HG02759 (cell line): Measurements from ENCODE around the gene ZNF716.
"Not testable (repeated sequence)": the region's sequence is repeated elsewhere in the genome, so short reads cannot be mapped to it uniquely, and the experiment has no call there.

ENCODE experiments used
- ATAC-seq: cut with Tn5 transposase; IDR thresholded peaks from one replicate; pipeline ENCODE4 v1.9.1; 2021; ENCODE audit warnings: mild to moderate bottlenecking, moderate library complexity; ENCODE audit not compliant: unreplicated experiment

The ZNF716 gene

GRCh38 chr7:57449904-57450303, at the start of gene ZNF716:
Gene ZNF716 (plus strand): TSS chr7:57450177. CDS start chr7:57450289, 112 bp downstream.
- ATAC-seq: no peak

- no peak for ATAC-seq
Observed at GRCh38 chr7:57400531-57401155, 49.3 kb upstream of the ZNF716 start.

- not testable (repeated sequence) for ATAC-seq
Observed at GRCh38 chr7:57403051-57403450, 46.9 kb upstream of the ZNF716 start.

- no peak for ATAC-seq
Observed at GRCh38 chr7:57403601-57404342, 46.2 kb upstream of the ZNF716 start.

GRCh38 chr7:57404343-57404966, 45.5 kb upstream of the ZNF716 start:
- no peak for ATAC-seq

GRCh38 chr7:57404967-57405421, 45.0 kb upstream of the ZNF716 start:
- no peak for ATAC-seq

GRCh38 chr7:57407125-57407524, 42.9 kb upstream of the ZNF716 start:
- ATAC-seq: no peak

GRCh38 chr7:57412168-57412567, 37.8 kb upstream of the ZNF716 start:
- ATAC-seq: no peak

GRCh38 chr7:57412618-57413017, 37.4 kb upstream of the ZNF716 start:
- ATAC-seq: no peak

GRCh38 chr7:57413529-57414398, 36.2 kb upstream of the ZNF716 start:
- ATAC-seq: no peak

GRCh38 chr7:57414415-57414814, 35.6 kb upstream of the ZNF716 start:
- no peak for ATAC-seq

GRCh38 chr7:57414852-57415251, 35.1 kb upstream of the ZNF716 start:
- no peak for ATAC-seq

GRCh38 chr7:57415326-57415725, 34.7 kb upstream of the ZNF716 start:
- no peak for ATAC-seq

GRCh38 chr7:57415730-57416129, 34.2 kb upstream of the ZNF716 start:
- no peak for ATAC-seq

- no peak for ATAC-seq
Observed at GRCh38 chr7:57416601-57417358, 33.2 kb upstream of the ZNF716 start.

GRCh38 chr7:57417736-57418135, 32.2 kb upstream of the ZNF716 start:
- no peak for ATAC-seq

- ATAC-seq: no peak
Observed at GRCh38 chr7:57423768-57424167, 26.2 kb upstream of the ZNF716 start.

GRCh38 chr7:57424515-57425238, 25.3 kb upstream of the ZNF716 start:
- ATAC-seq: no peak

- ATAC-seq: no peak
Observed at GRCh38 chr7:57425239-57425944, 24.6 kb upstream of the ZNF716 start.
